ENCODE data around the gene SLC4A7.
A peak's percentile ranks its signal among the peaks of the same experiment; 100 is the strongest.
"Not testable (repeated sequence)": the region's sequence is repeated elsewhere in the genome, so short reads cannot be mapped to it uniquely, and the experiment has no call there.

The SLC4A7 gene

GRCh38 chr3:27486336-27486735 lies 2.2 kb upstream of the SLC4A7 start:
- no peak for DNase-seq (ENCODE audit: low spot score)

- DNase-seq (ENCODE audit: low spot score) = no peak
Observed at GRCh38 chr3:27485866-27486265, 1.7 kb upstream of the SLC4A7 start.

GRCh38 chr3:27483117-27484014 lies 818 bp downstream of the SLC4A7 start:
- DNase-seq (ENCODE audit: low spot score) = peak; percentile 49

- DNase-seq (ENCODE audit: low spot score) = no peak
Observed at GRCh38 chr3:27479806-27480543, 4.2 kb downstream of the SLC4A7 start.

GRCh38 chr3:27471923-27472550 lies 12.1 kb downstream of the SLC4A7 start:
- DNase-seq (ENCODE audit: low spot score) = no peak

- no peak for DNase-seq (ENCODE audit: low spot score)
Observed at GRCh38 chr3:27468283-27468886, 15.8 kb downstream of the SLC4A7 start.

- DNase-seq (ENCODE audit: low spot score) = peak; percentile 72
Observed at GRCh38 chr3:27467545-27467944, 16.6 kb downstream of the SLC4A7 start.

- no peak for DNase-seq (ENCODE audit: low spot score)
Observed at GRCh38 chr3:27464646-27465045, 19.5 kb downstream of the SLC4A7 start.

GRCh38 chr3:27462228-27462627 lies 22.0 kb downstream of the SLC4A7 start:
- DNase-seq (ENCODE audit: low spot score) = no peak

GRCh38 chr3:27458929-27459328 lies 25.3 kb downstream of the SLC4A7 start:
- no peak for DNase-seq (ENCODE audit: low spot score)

- DNase-seq (ENCODE audit: low spot score) = no peak
Observed at GRCh38 chr3:27456554-27456953, 27.6 kb downstream of the SLC4A7 start.

GRCh38 chr3:27454914-27455313 lies 29.3 kb downstream of the SLC4A7 start:
- DNase-seq (ENCODE audit: low spot score) = no peak

- DNase-seq (ENCODE audit: low spot score) = no peak
Observed at GRCh38 chr3:27454461-27454860, 29.7 kb downstream of the SLC4A7 start.

GRCh38 chr3:27452368-27453090 lies 31.7 kb downstream of the SLC4A7 start:
- DNase-seq (ENCODE audit: low spot score) = no peak

- no peak for DNase-seq (ENCODE audit: low spot score)
Observed at GRCh38 chr3:27451842-27452241, 32.3 kb downstream of the SLC4A7 start.

- DNase-seq (ENCODE audit: low spot score) = no peak
Observed at GRCh38 chr3:27451251-27451650, 32.9 kb downstream of the SLC4A7 start.

- no peak for DNase-seq (ENCODE audit: low spot score)
Observed at GRCh38 chr3:27449530-27450150, 34.5 kb downstream of the SLC4A7 start.

GRCh38 chr3:27442995-27443394 lies 41.2 kb downstream of the SLC4A7 start:
- DNase-seq (ENCODE audit: low spot score) = not testable (repeated sequence)

- not testable (repeated sequence) for DNase-seq (ENCODE audit: low spot score)
Observed at GRCh38 chr3:27438352-27438751, 45.8 kb downstream of the SLC4A7 start.

- DNase-seq (ENCODE audit: low spot score) = peak; percentile 9
Observed at GRCh38 chr3:27431116-27431515, 53.1 kb downstream of the SLC4A7 start.

GRCh38 chr3:27429909-27430308 lies 54.3 kb downstream of the SLC4A7 start:
- no peak for DNase-seq (ENCODE audit: low spot score)
